HepG2 (cell line): Measurements from ENCODE around the gene DEPDC5. TPM values are rescaled to one million over a fixed set of nuclear protein-coding genes. Genes with fewer than 3 reads are reported as not detected.

Experiments
- ATAC-seq: fragments of 200-7000 bp; cut with Tn5 transposase; 3 replicates; pipeline ENCODE4 v1.9.1; 2020; ENCODE audit warnings: mild to moderate bottlenecking, moderate library complexity
- BruUV-seq: library from RNA; stranded (reverse); fragments of 400-500 nt; replicated peaks from 2 replicates; lab custom pipeline; 2021; lab: Mats Ljungman, UMichigan
- CTCF ChIA-PET: fragments of 300-600 bp; formaldehyde crosslinking; extraction: SDS; loops from one replicate; lab custom pipeline; 2021; ENCODE audit warnings: low total read pairs, inconsistent platforms, low intra/inter-chr PET ratio; lab: Yijun Ruan, JAX
- POLR2A ChIA-PET: fragments of 350-600 bp; sonication (Branson Sonifier 250); formaldehyde crosslinking; loops from one replicate; lab custom pipeline; 2020; ENCODE audit warnings: antibody characterized with exemption, inconsistent platforms; lab: Yijun Ruan, JAX
- DNase-seq: peaks from one replicate; pipeline ENCODE4 v3.0.0-alpha.2; 2015; ENCODE audit warnings: low spot score
- FAIRE-seq: peaks from 3 replicates; lab custom pipeline; 2011; peaks lifted over from hg19 to GRCh38; lab: Jason Lieb, UNC
- H2AFZ ChIP-seq: one replicate; pipeline ENCODE4 v1.6.1; 2011; ENCODE audit warnings: low read length, inconsistent platforms
- H3K27ac ChIP-seq: fragments of 300-600 bp; 3 replicates; pipeline ENCODE4 v1.8.0; 2011; ENCODE audit warnings: mixed run types, mild to moderate bottlenecking, mixed read lengths, low read length, inconsistent platforms; ENCODE audit not compliant: insufficient read depth; ENCODE audit errors: extremely low read length
- H3K27me3 ChIP-seq, 2 experiments: fragments of 200-600 bp in 1 of 2; 2 replicates in 1 of 2; 3 replicates in 1 of 2; pipeline versions ENCODE4 v1.6.0 to v1.8.0; 2011; ENCODE audit warnings: low read length in 2 of 2, mild to moderate bottlenecking in 2 of 2, moderate library complexity in 2 of 2, inconsistent platforms in 1 of 2; ENCODE audit not compliant: insufficient read depth in 2 of 2, control insufficient read depth in 1 of 2
- H3K36me3 ChIP-seq, 2 experiments: fragments of 200-600 bp in 1 of 2; replicated peaks in 1 of 2; 2 replicates in 1 of 2; 3 replicates in 1 of 2; pipeline versions ENCODE4 v1.5.1 to v1.8.0; 2011; ENCODE audit warnings: low read length in 2 of 2, inconsistent platforms in 1 of 2; ENCODE audit not compliant: insufficient read depth in 2 of 2, control insufficient read depth in 1 of 2
- H3K4me1 ChIP-seq: 2 replicates; pipeline ENCODE4 v1.5.1; 2012; ENCODE audit warnings: low read length, inconsistent platforms; ENCODE audit not compliant: insufficient read depth
- H3K4me2 ChIP-seq: 2 replicates; pipeline ENCODE4 v1.6.0; 2011; ENCODE audit warnings: low read depth, low read length, inconsistent platforms
- H3K4me3 ChIP-seq, 3 experiments: fragments of 200-600 bp in 1 of 3; sonication (generic), shearing (Covaris generic) in 1 of 3; replicated peaks in 1 of 3; 2 replicates each; pipeline ENCODE4 v1.5.1; 2011 to 2016; ENCODE audit warnings: low read length in 3 of 3, inconsistent platforms in 2 of 3, low read depth in 2 of 3, mild to moderate bottlenecking in 2 of 3, control low read depth in 1 of 3, mixed read lengths in 1 of 3; ENCODE audit not compliant: insufficient read depth in 1 of 3
- H3K79me2 ChIP-seq: one replicate; pipeline ENCODE4 v1.6.1; 2011; ENCODE audit warnings: low read length, inconsistent platforms; ENCODE audit not compliant: insufficient read depth
- H3K9ac ChIP-seq: 2 replicates; pipeline ENCODE4 v1.6.0; 2011; ENCODE audit warnings: mild to moderate bottlenecking, low read depth, low read length, inconsistent platforms; ENCODE audit not compliant: insufficient read depth
- H3K9me3 ChIP-seq: 2 replicates; pipeline ENCODE4 v1.5.1; 2012; ENCODE audit warnings: mild to moderate bottlenecking, low read length
- H4K20me1 ChIP-seq: 2 replicates; pipeline ENCODE4 v1.6.0; 2011; ENCODE audit warnings: inconsistent platforms, mild to moderate bottlenecking, low read length, moderate library complexity; ENCODE audit not compliant: insufficient read depth
- ELF4 ChIP-seq: sonication (generic); formaldehyde crosslinking; IDR thresholded peaks from 2 replicates; pipeline ENCODE4 v1.5.0; 2020; ENCODE audit warnings: missing genetic modification reagents, mild to moderate bottlenecking, moderate library complexity, borderline replicate concordance
- GTF2F1 ChIP-seq: fragments of 150-350 bp; IDR thresholded peaks from 2 replicates; pipeline ENCODE4 v1.6.1; 2014; ENCODE audit warnings: low read length
- NCOA5 ChIP-seq: sonication (generic); formaldehyde crosslinking; IDR thresholded peaks from 2 replicates; pipeline ENCODE4 v1.4.0; 2020; ENCODE audit warnings: missing genetic modification reagents
- SMARCE1 ChIP-seq: fragments of 450-650 bp; IDR thresholded peaks from 2 replicates; pipeline ENCODE4 v1.6.1; 2017; ENCODE audit warnings: borderline replicate concordance
- SPEN ChIP-seq: sonication (generic); formaldehyde crosslinking; IDR thresholded peaks from 2 replicates; pipeline ENCODE4 v1.5.1; 2020; ENCODE audit warnings: low read depth, mild to moderate bottlenecking, missing genetic modification reagents
- ZMYM4 ChIP-seq: sonication (generic); formaldehyde crosslinking; IDR thresholded peaks from 2 replicates; pipeline ENCODE4 v1.8.1; 2023; ENCODE audit warnings: mild to moderate bottlenecking, missing genetic modification reagents
- ZNF33B ChIP-seq: sonication (generic); formaldehyde crosslinking; IDR thresholded peaks from 2 replicates; pipeline ENCODE4 v1.5.1; 2020; ENCODE audit warnings: mild to moderate bottlenecking, missing genetic modification reagents
- WGBS: methylation state at CpG from one replicate; pipeline ENCODE4 v1.1.6; 2017; ENCODE audit warnings: low lambda C conversion rate; 5-methylcytosine and 5-hydroxymethylcytosine counted together
- in situ Hi-C: cut with HindIII; loops from 2 replicates; pipeline ENCODE4 v1.10.0; 2017; ENCODE audit warnings: low pct_unique_long_range_greater_than_20kb; ENCODE audit not compliant: extremely low pct_ligation_motif_present
- intact Hi-C: fragments of 100-400 bp; cut with micrococcal nuclease; formaldehyde crosslinking; loops from one replicate; pipeline ENCODE4 v1.10.0; 2022; ENCODE audit not compliant: unreplicated experiment
- polyA plus RNA-seq, 8 experiments: library from polyadenylated mRNA; depleted of rRNA in 3 of 8; stranded (reverse) in 7 of 8; unstranded in 1 of 8; fragments of >200 nt; fragmentation: Illumina TruSeq in 4 of 8; extraction: Trizol in 4 of 8; gene quantifications; 2 replicates each; pipeline versions ENCODE4 v1.2.1 to v1.2.3, GENCODE V29; 2011 to 2016; ENCODE audit warnings: low read depth in 4 of 8, missing spikeins in 1 of 8, mixed read lengths in 1 of 8; ENCODE audit not compliant: insufficient read depth in 1 of 8
- total RNA-seq, 5 experiments: library from RNA; depleted of rRNA; stranded (reverse); fragments of >200 nt; fragmentation: Illumina TruSeq; extraction: Trizol; gene quantifications; 2 replicates each; pipeline ENCODE4 v1.2.3, GENCODE V29; 2016; ENCODE audit warnings: low read depth in 1 of 5
- TF ChIP-seq, protein P1 (sequence below): IDR thresholded peaks from 2 replicates; pipeline ENCODE4 v1.6.1; 2012; ENCODE audit warnings: low read depth, low read length, improper control_type of control experiment
- TF ChIP-seq, protein P2 (sequence below): sonication (generic); formaldehyde crosslinking; IDR thresholded peaks from 2 replicates; pipeline ENCODE4 v1.9.0; 2021; ENCODE audit warnings: missing genetic modification reagents, borderline replicate concordance
- TF ChIP-seq, protein P3 (sequence below): sonication (generic); formaldehyde crosslinking; IDR thresholded peaks from 2 replicates; pipeline ENCODE4 v1.5.0; 2020; ENCODE audit warnings: mild to moderate bottlenecking, missing genetic modification reagents, moderate library complexity

Gene DEPDC5
- total and polyA plus RNA-seq, 2 of the 13 experiments (the other 11 are each of a cell fraction or from before 2014, with no cell fraction given), result 9.8 to 12.4 TPM

DNA sequence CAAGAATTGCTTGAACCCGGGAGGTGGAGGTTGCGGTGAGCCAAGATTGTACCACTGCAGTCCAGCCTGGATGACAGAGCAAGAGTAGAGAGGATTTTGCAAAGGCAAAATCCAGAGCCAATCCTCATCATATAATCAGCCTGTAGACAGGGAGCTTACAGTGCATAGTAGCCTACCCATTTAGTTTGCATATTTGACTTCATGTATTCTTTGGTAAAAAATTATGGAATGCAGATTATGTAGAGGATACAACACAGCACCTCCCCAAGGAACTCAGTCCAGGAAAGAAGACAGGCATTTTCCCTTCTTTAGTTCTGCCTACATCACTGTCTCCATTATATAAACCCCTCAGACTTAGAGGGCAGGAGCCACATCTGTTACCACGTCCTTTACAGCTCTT lies 150.8 kb downstream of the DEPDC5 start (continued):
- TF ChIP-seq, protein P1, sequence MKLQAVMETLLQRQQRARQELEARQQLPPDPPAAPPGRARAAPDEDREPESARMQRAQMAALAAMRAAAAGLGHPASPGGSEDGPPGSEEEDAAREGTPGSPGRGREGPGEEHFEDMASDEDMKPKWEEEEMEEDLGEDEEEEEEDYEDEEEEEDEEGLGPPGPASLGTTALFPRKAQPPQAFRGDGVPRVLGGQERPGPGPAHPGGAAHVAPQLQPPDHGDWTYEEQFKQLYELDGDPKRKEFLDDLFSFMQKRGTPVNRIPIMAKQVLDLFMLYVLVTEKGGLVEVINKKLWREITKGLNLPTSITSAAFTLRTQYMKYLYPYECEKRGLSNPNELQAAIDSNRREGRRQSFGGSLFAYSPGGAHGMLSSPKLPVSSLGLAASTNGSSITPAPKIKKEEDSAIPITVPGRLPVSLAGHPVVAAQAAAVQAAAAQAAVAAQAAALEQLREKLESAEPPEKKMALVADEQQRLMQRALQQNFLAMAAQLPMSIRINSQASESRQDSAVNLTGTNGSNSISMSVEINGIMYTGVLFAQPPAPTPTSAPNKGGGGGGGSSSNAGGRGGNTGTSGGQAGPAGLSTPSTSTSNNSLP, result no peak
- no peak for TF ChIP-seq ELF4
- no peak for TF ChIP-seq NCOA5 (CRISPR knock-in tag)

DNA sequence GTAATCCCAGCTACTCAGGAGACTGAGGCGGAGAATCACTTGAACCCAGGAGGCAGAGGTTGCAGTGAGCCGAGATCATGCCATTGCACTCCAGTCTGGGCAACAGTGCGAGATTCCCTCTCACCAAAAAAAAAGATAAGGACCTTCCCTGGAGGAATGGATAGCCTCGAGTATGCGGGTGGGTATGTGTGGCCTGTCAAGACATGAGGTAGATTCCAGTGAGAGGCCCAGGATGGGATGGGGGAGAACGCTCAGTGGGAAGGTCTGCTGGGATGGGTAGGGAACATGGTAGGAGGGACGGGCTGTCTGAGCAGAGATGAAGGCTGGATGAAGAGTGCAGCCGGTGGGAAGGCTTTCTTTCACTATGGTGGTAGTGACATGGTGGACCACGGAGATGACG lies 151.5 kb downstream of the DEPDC5 start:
- in situ Hi-C loops, result no loop called here
- POLR2A ChIA-PET, result no interaction called here
- CTCF ChIA-PET, result no interaction called here
- TF ChIP-seq, protein P2, sequence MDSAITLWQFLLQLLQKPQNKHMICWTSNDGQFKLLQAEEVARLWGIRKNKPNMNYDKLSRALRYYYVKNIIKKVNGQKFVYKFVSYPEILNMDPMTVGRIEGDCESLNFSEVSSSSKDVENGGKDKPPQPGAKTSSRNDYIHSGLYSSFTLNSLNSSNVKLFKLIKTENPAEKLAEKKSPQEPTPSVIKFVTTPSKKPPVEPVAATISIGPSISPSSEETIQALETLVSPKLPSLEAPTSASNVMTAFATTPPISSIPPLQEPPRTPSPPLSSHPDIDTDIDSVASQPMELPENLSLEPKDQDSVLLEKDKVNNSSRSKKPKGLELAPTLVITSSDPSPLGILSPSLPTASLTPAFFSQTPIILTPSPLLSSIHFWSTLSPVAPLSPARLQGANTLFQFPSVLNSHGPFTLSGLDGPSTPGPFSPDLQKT (CRISPR knock-in tag), result no peak
- TF ChIP-seq, protein P3, sequence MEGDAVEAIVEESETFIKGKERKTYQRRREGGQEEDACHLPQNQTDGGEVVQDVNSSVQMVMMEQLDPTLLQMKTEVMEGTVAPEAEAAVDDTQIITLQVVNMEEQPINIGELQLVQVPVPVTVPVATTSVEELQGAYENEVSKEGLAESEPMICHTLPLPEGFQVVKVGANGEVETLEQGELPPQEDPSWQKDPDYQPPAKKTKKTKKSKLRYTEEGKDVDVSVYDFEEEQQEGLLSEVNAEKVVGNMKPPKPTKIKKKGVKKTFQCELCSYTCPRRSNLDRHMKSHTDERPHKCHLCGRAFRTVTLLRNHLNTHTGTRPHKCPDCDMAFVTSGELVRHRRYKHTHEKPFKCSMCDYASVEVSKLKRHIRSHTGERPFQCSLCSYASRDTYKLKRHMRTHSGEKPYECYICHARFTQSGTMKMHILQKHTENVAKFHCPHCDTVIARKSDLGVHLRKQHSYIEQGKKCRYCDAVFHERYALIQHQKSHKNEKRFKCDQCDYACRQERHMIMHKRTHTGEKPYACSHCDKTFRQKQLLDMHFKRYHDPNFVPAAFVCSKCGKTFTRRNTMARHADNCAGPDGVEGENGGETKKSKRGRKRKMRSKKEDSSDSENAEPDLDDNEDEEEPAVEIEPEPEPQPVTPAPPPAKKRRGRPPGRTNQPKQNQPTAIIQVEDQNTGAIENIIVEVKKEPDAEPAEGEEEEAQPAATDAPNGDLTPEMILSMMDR, result no peak
- TF ChIP-seq ZNF33B (no peak), SMARCE1 (no peak), ZMYM4 (CRISPR knock-in tag) (no peak), SPEN (CRISPR knock-in tag) (no peak), GTF2F1 (no peak)

More for the DNA sequence above, 151.5 kb downstream of the DEPDC5 start:
- H3K9ac ChIP-seq, result no peak overlapping the region
- H3K36me3 ChIP-seq, result peaks cover 0 to 16% of the 10 kb centered on the region in 2 experiments; a peak in 1 of 5 replicates
- H2AFZ ChIP-seq, result no peak overlapping the region
- FAIRE-seq, result no peak
- no peak overlapping the region for H3K4me2 ChIP-seq
- H3K4me3 ChIP-seq, result no peak overlapping the region
- H3K4me1 ChIP-seq, result 0 out of 2 replicates have a peak, but pooled peaks cover 6% of the 10 kb centered on the region
- H3K27me3 ChIP-seq, result no peaks in the 10 kb centered on the region
- 95% methylated on average over 10 of the region's 10 CpGs for WGBS
- no peak for ATAC-seq
- H3K79me2 ChIP-seq, result no peaks in the 10 kb centered on the region
- DNase-seq, result no peak
- no peaks in the 10 kb centered on the region for H4K20me1 ChIP-seq
- no TSS peak for BruUV-seq
- H3K27ac ChIP-seq, result no peak overlapping the region
- H3K9me3 ChIP-seq, result no peaks in the 10 kb centered on the region
- intact Hi-C loops, result no loop called here
